ENCODE results near the gene CYREN.
"Not testable (repeated sequence)": the region's sequence is repeated elsewhere in the genome, so short reads cannot be mapped to it uniquely, and the experiment has no call there.

Gene CYREN

GRCh38 chr7:135175931-135176330, 5.4 kb upstream of the CYREN start:
- no peak for FAIRE-seq

DNA sequence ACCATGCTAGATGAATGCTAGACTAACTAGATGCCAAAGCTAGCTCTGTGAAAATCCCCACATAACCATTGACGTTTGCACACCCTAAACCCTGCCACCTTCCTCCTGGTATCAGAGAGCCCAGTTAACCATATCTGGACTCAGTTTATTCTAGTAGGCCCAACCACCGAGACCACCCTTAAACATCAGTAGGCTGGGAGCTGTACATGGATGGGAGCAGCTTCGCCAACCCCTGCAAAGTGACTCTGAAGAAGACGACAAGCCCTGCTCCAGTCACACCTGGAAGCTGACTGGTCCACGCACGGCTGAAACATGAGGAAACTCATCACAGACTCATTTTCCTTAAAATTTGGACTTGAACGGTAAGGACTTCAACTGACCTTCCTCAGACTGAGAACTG, 4.4 kb upstream of the CYREN start:
- no peak for FAIRE-seq

DNA sequence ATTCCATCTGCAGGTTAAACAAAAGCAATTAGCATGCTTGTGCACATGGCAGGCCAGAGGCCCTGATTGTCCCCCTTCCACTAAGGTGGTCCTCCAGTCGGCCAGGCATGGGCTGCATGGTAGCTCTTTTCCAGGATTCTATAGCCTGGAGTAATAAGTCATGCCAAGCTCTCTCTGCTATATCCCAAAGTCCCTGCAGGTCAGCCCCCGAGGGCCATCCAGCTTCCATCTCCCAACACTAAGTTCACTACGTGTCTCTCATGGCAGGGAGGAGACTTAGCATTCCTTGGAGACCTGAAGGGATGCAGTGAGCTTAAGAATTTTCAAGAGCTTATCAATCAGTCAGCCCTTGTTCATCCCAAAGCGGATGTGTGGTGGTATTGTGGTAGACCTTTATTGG, 3.4 kb upstream of the CYREN start:
- FAIRE-seq = not testable (repeated sequence)

- FAIRE-seq = not testable (repeated sequence)
Measured at GRCh38 chr7:135171581-135172291, 1.2 kb upstream of the CYREN start.

DNA sequence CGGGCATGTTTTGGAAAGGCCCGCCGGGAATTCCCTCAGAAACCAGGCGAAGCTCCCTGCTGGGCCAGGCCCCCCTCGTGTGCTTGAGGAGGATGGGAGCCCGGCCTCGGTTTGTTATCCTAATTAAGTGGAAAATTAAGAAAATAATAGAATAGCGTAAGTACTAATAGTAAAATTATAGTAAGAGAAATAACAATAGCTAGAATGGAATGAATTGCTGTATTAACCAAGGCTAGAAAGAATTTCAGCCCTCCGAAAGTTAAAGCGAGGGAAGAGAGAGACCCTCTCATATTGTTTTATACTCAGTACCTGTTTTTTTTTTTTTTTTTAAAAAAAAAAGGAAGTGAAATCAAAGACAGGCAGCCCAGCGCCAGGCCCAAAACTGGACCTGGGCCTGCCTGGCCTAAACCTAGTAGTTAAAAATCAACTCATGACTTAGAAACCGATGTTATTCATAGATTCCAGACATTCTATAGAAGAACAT, 533 bp upstream of the CYREN start:
- not testable (repeated sequence) for FAIRE-seq

DNA sequence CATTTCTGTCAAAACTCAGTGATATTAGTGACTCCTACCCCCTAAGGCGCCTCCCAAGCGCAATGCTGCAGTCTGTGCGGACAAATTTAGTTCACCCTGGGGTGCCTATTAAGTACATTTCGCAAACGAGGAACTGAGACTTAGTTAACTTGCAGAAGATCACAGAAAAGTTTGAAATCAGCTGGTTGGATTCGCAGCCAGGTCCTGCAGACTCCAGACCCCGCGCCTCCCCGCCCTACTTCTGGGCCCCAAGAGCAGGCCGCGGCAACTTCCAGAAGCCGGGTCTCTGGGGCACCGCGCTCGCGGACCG, 588 bp downstream of the CYREN start:
- no peak for FAIRE-seq

DNA sequence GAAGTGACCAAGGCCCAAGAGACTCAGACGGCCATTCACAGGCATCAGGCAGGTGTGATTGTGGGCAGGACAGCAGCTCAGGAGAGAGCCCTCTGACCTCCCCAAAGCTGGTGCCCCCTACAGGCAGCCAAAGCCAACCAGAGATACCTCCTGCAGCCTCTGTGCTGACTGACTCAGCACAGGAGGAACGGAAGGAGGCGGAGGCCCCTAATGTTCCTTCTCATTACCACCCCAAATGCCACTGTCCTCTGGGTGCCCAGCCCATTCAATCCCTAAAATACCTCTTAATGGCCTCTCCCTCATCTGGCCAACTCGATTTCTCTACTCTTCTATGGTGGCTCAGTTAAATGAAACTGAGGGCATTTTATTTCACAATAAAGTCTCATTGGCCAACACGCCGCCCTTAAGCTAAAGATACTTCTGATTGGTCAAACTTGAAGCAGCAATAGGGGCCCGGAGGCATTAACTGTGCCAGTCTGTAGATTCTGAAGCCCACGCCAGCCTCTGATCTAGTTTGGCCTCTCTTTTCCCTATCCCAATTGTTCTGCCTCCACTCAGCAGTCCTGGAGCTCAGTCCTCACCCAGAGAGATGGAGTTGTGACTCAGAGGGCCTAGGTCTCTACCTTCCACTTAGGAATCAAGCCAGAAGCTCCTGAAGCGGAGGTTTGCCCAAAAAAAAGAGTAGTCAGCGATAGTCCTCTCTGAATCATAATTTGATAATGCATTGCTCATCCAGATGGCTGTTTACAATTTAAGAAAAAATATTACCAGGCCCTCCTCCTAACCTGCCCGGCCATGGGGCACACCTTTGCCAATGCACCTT, 1.2 kb downstream of the CYREN start:
- no peak for FAIRE-seq

GRCh38 chr7:135168489-135169140, 1.9 kb downstream of the CYREN start:
- no peak for FAIRE-seq

DNA sequence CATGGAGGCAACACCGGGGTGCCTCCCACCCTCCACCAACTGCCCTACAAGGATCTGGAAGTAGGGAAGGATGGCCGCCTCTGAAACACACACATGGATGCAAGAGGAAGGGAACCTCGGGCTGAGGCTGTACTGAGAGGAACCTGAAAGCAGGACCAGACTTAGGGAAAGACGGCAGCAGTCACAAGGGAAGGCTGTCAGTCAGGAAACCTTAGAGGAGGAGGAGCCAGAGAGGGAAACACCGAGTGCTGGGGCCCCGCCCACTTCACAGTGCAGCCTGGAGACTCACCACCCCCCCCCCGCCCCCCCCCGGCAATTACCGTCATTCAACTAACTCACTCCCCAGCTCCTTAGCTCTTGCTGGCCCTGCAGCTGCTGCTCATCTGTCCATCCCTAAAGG, 2.5 kb downstream of the CYREN start:
- no peak for FAIRE-seq

DNA sequence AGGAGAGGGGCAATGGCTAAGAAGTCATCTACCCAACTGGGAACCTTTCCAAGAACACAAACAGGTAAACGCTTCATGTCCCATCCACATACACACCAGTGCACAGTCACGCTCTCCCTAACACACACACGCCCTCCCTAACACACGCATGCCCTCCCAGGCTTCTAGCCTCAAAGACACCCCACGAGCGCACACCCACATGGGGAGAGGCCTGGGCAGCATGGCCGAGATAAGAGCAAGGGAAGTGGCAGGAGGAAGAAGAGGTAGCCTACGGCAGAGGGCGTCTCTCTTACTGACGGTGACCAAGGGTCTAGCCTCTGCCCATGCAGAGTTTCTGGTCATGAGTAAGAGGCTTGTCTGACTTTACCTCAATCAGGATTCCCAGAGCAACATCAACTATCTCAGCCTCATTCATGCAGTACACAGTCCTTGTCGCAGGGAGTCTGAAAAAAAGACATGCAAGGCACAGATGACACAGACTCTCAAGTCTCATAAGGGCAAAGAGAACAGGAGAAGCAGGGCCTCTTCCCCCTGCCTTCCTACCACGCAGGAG, 3.1 kb downstream of the CYREN start:
- no peak for FAIRE-seq

- no peak for FAIRE-seq
Measured at GRCh38 chr7:135166338-135166990, 4.0 kb downstream of the CYREN start.

- FAIRE-seq = no peak
Measured at GRCh38 chr7:135165862-135166261, 4.6 kb downstream of the CYREN start.

DNA sequence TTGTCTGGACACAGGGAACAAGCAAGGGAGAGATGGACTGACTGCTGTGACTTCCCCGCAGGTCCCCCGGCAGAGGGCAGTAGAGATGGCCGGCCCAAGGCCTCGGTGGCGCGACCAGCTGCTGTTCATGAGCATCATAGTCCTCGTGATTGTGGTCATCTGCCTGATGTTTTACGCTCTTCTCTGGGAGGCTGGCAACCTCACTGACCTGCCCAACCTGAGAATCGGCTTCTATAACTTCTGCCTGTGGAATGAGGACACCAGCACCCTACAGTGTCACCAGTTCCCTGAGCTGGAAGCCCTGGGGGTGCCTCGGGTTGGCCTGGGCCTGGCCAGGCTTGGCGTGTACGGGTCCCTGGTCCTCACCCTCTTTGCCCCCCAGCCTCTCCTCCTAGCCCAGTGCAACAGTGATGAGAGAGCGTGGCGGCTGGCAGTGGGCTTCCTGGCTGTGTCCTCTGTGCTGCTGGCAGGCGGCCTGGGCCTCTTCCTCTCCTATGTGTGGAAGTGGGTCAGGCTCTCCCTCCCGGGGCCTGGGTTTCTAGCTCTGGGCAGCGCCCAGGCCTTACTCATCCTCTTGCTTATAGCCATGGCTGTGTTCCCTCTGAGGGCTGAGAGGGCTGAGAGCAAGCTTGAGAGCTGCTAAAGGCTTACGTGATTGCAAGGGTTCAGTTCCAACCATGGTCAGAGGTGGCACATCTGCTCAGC, 6.0 kb downstream of the CYREN start:
- no peak for FAIRE-seq

GRCh38 chr7:135162382-135163001, 8.0 kb downstream of the CYREN start:
- no peak for FAIRE-seq

GRCh38 chr7:135161669-135162068, 8.8 kb downstream of the CYREN start:
- no peak for FAIRE-seq

DNA sequence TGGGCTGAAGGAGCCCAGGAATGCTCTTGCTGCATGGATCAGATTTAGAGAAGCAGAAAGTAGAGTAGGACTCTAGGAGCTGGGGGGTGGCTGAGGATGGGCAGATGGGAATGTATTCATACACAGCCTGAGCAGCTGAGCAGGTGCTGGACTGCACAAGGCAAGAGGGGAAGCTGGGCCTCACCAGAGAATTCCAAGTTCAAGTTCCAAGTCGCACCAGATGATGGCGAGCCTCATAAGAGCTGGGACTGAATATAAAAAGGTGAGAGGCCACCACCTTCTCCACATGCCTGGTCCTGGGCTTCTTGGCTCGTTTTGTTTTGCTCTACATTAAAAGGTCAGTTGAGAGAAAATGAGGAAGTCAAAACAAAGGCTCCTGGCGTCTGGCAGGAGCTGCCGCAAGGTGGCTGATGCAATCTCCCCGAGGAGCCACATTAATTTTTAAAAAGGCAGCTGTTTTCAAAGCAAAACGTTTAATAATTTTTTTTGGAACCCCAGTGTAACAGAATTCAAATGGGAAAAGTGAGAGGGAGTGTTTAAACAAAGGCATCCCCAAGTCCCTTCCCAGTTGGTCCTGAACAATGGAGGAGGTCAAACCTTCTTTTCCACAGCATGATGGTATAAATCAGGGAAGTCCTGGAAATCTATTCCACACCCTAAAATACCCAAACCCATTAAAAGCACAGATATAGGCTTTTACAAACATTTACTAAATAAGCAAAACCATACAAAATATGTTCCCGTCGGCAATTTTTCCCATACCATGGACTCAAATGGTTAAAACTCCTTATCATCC, 9.5 kb downstream of the CYREN start:
- no peak for FAIRE-seq

- no peak for FAIRE-seq
Measured at GRCh38 chr7:135160098-135160857, 10.2 kb downstream of the CYREN start.

DNA sequence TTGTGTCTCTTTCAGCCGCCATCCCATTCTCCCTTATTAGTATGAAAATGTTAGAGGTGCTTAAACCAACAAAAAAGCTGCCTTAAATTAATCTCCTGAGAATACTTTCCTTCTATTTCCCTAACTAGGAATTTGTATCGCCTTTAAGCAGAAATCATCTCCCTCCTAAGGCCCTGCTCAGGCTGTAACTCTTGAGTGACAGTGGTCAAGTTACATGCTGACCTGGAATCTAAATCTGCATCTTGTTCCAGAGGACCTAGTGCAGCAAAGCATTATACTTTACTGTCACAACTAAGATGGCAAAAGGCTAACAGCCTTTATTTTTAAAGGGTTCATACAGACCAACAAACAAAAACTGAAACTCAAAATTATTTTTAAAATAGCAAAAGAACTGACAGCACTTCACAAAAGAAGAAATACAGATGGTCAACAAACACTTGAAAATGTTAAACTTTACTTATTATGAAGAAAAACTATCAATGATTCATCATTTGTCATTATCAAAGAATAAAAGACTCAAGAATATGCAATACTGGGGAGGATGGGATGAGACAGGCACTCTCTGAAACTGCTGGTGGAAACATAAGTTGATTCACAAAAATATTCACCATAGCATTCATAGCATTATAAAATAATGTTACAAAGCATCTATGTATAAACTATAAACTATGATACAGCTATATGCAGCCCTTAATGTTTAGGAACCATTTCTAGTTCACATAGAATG, 11.0 kb downstream of the CYREN start:
- no peak for FAIRE-seq

GRCh38 chr7:135158874-135159273, 11.6 kb downstream of the CYREN start:
- FAIRE-seq = no peak
